GM10847 (cell line): ENCODE data around the gene OPCML.

ENCODE experiments used
- POLR2A ChIP-seq: IDR thresholded peaks from 2 replicates; pipeline ENCODE4 v1.6.1; 2011; ENCODE audit not compliant: insufficient read length; ENCODE audit errors: extremely low read depth

Gene OPCML

GRCh38 chr11:133520707-133521106 lies 11.6 kb downstream of the OPCML start:
- TF ChIP-seq POLR2A, result no peak

GRCh38 chr11:133519560-133519959 lies 12.7 kb downstream of the OPCML start:
- no peak for TF ChIP-seq POLR2A

DNA sequence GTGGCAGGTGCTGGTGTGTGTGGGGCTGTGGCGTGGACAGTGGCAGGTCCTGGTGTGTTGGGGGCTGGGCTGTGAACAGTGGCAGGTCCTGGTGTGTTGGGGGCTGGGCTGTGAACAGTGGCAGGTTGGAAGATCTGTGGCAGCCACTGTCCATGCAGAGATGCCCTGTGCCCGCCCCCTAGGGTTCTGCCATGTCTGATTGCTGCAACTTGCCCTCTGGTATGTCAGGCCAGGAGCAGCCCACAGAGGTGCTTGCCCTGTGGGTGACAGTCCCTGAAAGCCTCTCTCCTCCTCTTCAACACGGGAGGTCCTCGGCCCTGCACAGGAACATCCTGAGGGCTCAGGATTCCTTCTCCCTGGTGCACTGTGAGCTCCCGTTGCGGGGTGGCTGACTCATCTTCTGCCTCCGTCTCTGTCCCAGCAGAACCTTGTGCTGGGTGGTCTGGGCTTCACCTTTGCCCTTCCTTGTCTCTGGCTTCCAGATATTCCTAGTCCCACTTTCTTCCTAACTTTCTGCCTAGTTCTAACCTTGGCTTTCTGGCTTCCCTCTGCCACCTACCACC lies 13.5 kb downstream of the OPCML start:
- TF ChIP-seq POLR2A, result no peak

- no peak for TF ChIP-seq POLR2A
These were observed 15.5 kb downstream of the OPCML start for GRCh38 chr11:133516845-133517244.

- no peak for TF ChIP-seq POLR2A
These were observed 17.2 kb downstream of the OPCML start for GRCh38 chr11:133515107-133515506.

DNA sequence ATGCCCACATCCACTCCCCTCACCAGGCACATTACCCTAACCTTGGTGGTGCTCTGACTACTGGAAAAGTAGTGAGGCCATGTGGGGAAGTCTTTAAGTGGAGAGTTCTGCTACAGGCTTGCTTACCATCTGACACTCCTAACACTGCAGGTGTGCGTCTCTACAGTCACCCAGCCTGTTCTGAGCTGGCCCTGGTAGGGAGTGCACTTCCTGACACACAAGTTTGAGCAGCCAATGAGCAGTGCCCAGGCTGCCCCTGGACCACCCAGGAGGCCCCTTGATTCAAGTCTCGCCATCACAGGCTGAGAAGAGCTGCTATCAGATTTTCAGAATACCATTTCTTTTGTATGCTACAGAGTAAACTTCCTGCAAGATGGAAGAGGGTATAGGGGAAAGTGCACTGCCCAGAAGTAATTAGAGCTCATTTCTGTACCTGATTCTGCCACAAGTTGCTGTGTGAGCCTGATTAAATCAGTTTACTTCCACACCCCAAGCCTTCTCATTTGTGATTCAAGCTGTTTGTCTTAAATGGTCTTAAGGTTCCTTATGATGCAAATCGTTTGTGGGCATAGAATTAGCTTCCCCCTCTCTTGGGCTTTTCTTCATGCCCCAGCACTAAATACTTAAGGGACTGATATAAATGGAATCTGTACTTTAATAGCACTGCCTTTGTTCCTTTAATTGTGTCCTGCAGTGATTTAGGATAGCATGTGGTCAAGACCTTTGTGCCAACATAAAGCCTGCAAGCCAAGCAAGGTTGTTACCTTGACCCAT lies 22.2 kb downstream of the OPCML start:
- no peak for TF ChIP-seq POLR2A

GRCh38 chr11:133508468-133508867 lies 23.8 kb downstream of the OPCML start:
- TF ChIP-seq POLR2A, result no peak

DNA sequence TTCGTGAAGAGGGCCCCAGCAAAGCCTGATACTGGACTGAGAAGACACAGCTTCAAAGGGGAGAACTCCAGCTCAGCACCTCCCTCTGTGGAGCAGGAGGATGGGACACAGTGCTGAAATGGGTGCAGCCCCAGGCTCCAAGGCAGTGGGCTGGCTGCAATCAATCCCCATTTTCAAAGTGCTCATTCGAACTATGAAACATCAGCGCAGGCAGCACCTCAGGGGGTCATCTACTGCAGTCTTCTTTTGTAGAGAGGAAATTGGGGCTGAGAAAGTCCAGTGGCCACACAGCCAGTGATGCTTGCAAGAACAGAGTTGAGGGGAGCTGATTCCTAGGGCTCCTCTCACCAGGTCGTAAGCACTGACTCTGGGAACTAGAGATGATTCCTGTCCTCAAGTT lies 25.1 kb downstream of the OPCML start:
- no peak for TF ChIP-seq POLR2A

DNA sequence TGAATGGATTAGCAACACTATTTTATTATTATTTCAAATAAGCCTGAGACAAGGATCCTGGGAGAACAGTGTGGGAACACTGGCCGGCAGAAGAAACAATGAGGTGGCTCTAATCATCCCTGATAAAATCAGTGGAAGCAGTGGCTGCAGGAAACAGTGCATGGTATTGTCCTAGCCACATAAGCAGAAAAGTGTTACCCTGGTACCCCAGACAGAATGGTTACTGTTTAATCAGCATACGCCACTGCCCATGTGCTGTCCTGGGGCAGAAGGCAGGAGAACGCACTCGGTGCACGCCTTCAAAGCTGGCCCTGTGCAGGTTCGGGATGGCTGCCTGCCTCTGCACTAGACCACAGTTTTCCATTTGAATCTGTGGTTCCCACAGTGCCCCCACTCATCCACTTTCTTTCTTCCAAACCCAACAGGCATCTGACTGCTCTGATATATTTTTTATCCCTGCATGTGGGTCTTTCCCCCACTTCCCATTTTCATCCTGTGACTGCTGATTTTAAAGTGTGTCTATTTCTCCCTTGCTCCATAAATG lies 25.7 kb downstream of the OPCML start:
- TF ChIP-seq POLR2A, result no peak

GRCh38 chr11:133506023-133506422 lies 26.3 kb downstream of the OPCML start:
- TF ChIP-seq POLR2A, result no peak

DNA sequence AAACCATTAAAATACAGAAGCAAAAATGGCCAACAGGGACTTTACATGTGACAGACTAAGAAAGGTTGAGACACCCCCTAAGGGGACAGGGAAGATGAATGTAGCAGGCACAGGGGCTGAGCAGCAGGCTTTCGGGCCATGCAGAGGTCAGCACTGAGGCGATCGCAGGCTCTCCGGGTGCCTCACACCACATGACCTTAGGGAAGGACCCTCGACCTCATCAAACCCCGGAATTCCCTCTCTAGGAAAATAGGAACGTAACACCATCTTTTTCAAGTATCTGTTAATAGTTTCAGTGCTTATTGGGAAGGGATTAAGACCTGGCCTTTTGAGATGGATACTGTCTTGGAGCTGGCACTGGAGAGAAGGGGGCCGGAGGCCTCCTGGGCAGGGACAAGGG lies 27.4 kb downstream of the OPCML start:
- no peak for TF ChIP-seq POLR2A

DNA sequence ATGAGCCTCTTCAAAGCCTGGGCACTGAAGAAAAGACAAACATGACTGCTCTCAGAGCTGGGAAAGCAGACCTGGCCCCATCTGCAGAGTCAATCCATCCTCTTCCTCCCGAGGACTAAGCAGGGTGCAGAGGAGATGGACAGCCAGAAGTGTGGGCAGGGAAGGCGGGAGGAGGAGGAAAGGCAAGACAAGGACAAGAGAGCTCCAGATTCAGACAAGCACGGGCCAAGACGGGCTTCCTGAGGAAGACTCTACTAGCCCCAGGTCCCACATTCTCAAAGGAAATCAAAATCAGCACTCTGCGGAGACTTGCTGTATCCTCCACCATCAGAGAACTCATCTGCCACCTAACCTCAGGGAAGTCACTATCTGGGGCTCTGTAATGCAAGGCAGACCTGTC lies 28.5 kb downstream of the OPCML start:
- TF ChIP-seq POLR2A, result no peak

GRCh38 chr11:133503236-133503635 lies 29.1 kb downstream of the OPCML start:
- TF ChIP-seq POLR2A, result no peak

DNA sequence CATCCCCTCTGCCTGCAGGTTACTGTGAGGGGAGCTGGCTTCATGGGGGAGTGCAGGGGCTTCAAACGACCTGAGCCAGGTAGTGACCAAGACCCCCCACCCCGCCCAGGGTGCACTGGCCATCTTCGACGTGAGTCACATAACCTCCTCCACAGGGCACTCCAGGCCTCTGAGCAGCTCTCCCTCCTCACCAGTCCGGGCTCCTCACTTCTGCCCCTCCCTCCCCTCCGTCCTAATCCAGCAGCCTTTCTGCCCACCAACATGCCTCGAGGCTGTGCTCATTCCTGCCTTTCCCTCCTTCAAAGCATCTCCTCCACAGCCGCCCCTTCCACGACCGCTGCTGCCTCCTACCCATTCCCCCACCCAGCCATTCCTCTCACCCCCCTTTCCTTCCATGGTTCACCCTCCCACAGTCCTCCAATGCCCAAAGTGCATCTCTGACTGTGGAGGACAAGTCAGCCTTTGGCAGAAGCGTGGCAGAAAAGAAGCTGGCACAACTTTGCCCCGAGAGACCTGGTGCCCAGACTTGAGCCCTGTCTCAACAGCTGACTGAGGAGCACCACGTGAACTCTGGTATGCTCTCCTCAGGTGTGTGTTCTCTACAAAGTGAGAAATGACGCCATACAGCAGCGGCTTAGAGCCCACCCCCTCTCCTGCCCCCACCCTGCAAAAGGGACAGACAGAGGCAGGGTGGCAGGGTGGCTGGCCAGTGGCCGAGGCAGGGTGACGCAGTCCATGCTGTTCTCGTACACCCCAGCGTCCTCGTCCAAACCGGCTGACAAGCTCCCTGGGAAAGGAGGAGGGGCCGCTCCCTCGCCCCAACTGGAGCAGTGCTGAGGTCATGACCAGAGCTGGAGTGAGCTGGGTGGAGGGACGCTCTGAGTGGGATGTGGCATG lies 30.4 kb downstream of the OPCML start:
- no peak for TF ChIP-seq POLR2A

DNA sequence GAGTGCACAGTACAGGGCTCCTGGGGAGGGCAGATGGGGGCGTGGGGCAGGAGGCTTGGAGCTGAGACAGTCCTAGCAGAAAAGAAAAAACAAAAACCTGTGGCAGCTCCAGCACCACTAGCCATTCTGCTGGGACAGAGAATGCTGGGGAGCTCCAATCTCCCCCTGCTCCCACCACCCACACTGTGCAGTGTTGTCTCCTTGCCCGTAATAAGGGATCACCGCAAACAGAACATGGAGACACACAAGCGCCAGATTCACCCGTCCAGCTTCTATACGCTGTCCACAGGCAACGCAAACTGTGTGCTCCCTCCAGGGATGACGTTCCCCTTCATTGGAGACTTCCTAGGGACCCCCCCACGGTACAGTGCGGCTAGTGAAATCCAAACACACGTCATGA lies 31.4 kb downstream of the OPCML start:
- TF ChIP-seq POLR2A, result no peak

GRCh38 chr11:133500435-133500834 lies 31.9 kb downstream of the OPCML start:
- no peak for TF ChIP-seq POLR2A
